Body of pancreas (tissue), 4 donors: ENCODE results near the gene PARS2.

Experiments
- POLR2A ChIP-seq, 3 donors: fragments of 450-650 bp; IDR thresholded peaks; one replicate each; pipeline ENCODE4 v1.6.1; 2016; ENCODE audit warnings: antibody characterized with exemption in 3 of 3, mild to moderate bottlenecking in 2 of 3
- TF ChIP-seq, protein P1 (sequence below), 7 experiments: fragments of 450-650 bp in 4 of 7; fragments of 200-600 bp in 3 of 7; sonication (generic) in 3 of 7; IDR thresholded peaks; one replicate each; pipeline ENCODE4 v1.5.1; 2016 to 2019; ENCODE audit warnings: antibody characterized with exemption in 7 of 7

DNA sequence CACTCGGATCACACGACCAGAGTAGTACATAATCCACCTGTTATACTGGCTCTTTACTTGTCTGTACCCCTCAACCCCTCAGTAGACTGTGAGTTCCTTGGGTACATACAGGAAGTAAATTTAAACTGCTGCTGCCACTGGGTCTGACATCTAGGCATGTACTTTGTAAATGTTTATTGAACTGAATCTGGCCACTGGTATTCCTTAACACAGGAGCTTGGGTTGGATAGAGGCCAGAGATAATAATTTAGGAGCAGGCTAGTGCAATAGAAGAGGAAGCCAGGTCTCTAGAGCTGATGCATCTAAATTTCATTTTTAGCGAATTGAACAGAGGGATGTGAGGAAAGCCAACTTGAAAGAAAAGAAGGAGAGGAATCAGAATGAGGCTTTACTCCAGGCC lies 36.3 kb downstream of the PARS2 start:
- no peak for TF ChIP-seq POLR2A (IDR thresholded peaks at IDR 0.05)
- TF ChIP-seq, protein P1, sequence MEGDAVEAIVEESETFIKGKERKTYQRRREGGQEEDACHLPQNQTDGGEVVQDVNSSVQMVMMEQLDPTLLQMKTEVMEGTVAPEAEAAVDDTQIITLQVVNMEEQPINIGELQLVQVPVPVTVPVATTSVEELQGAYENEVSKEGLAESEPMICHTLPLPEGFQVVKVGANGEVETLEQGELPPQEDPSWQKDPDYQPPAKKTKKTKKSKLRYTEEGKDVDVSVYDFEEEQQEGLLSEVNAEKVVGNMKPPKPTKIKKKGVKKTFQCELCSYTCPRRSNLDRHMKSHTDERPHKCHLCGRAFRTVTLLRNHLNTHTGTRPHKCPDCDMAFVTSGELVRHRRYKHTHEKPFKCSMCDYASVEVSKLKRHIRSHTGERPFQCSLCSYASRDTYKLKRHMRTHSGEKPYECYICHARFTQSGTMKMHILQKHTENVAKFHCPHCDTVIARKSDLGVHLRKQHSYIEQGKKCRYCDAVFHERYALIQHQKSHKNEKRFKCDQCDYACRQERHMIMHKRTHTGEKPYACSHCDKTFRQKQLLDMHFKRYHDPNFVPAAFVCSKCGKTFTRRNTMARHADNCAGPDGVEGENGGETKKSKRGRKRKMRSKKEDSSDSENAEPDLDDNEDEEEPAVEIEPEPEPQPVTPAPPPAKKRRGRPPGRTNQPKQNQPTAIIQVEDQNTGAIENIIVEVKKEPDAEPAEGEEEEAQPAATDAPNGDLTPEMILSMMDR (IDR thresholded peaks at IDR 0.05) = no peak
